Osteocyte (in vitro differentiated cells): ENCODE data around the gene GGT6. TPM values are rescaled to one million over a fixed set of nuclear protein-coding genes. Genes with fewer than 3 reads are reported as not detected.

ENCODE experiments used
- DNase-seq: peaks from one replicate; pipeline ENCODE4 v3.0.0; 2021; ENCODE audit warnings: mixed read lengths; ENCODE audit not compliant: unreplicated experiment; ENCODE audit errors: extremely low spot score
- H3K27ac Mint-ChIP-seq: one replicate; pipeline ENCODE4 v1.8.0; 2021; ENCODE audit warnings: mild to moderate bottlenecking, mixed read lengths; ENCODE audit not compliant: unreplicated experiment
- H3K27me3 Mint-ChIP-seq: one replicate; pipeline ENCODE4 v1.8.0; 2021; ENCODE audit warnings: mixed read lengths; ENCODE audit not compliant: unreplicated experiment
- H3K36me3 Mint-ChIP-seq: one replicate; pipeline ENCODE4 v1.8.0; 2021; ENCODE audit warnings: mixed read lengths; ENCODE audit not compliant: unreplicated experiment
- H3K4me1 Mint-ChIP-seq: one replicate; pipeline ENCODE4 v1.8.0; 2021; ENCODE audit warnings: mixed read lengths; ENCODE audit not compliant: unreplicated experiment
- H3K4me3 Mint-ChIP-seq: one replicate; pipeline ENCODE4 v1.8.0; 2021; ENCODE audit warnings: mild to moderate bottlenecking, moderate library complexity, mixed read lengths; ENCODE audit not compliant: unreplicated experiment
- H3K9me3 Mint-ChIP-seq: one replicate; pipeline ENCODE4 v1.8.0; 2021; ENCODE audit warnings: mixed read lengths; ENCODE audit not compliant: unreplicated experiment
- total RNA-seq: library from RNA; stranded (reverse); gene quantifications from 2 replicates; pipeline ENCODE4 v1.2.1, GENCODE V29; 2021
- TF ChIP-seq, protein P1 (sequence below): fragments of 200-600 bp; sonication (generic); IDR thresholded peaks from 2 replicates; pipeline ENCODE4 v1.5.0; 2021; ENCODE audit warnings: antibody characterized with exemption, mild to moderate bottlenecking, moderate library complexity

The GGT6 gene
- total RNA-seq, 1 donor from 2014 or later = not detected

- Mint-ChIP-seq H3K27ac (no peak overlapping the region), H3K4me1 (no peaks in the 10 kb centered on the region), H3K36me3 (peaks cover 12% of the 10 kb centered on the region), H3K9me3 (no peaks in the 10 kb centered on the region), H3K4me3 (no peak overlapping the region), H3K27me3 (no peaks in the 10 kb centered on the region)
- TF ChIP-seq, protein P1, sequence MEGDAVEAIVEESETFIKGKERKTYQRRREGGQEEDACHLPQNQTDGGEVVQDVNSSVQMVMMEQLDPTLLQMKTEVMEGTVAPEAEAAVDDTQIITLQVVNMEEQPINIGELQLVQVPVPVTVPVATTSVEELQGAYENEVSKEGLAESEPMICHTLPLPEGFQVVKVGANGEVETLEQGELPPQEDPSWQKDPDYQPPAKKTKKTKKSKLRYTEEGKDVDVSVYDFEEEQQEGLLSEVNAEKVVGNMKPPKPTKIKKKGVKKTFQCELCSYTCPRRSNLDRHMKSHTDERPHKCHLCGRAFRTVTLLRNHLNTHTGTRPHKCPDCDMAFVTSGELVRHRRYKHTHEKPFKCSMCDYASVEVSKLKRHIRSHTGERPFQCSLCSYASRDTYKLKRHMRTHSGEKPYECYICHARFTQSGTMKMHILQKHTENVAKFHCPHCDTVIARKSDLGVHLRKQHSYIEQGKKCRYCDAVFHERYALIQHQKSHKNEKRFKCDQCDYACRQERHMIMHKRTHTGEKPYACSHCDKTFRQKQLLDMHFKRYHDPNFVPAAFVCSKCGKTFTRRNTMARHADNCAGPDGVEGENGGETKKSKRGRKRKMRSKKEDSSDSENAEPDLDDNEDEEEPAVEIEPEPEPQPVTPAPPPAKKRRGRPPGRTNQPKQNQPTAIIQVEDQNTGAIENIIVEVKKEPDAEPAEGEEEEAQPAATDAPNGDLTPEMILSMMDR = no peak
- no peak for DNase-seq
Measured at GRCh38 chr17:4540687-4541327, 19.6 kb downstream of the GGT6 start.

DNA sequence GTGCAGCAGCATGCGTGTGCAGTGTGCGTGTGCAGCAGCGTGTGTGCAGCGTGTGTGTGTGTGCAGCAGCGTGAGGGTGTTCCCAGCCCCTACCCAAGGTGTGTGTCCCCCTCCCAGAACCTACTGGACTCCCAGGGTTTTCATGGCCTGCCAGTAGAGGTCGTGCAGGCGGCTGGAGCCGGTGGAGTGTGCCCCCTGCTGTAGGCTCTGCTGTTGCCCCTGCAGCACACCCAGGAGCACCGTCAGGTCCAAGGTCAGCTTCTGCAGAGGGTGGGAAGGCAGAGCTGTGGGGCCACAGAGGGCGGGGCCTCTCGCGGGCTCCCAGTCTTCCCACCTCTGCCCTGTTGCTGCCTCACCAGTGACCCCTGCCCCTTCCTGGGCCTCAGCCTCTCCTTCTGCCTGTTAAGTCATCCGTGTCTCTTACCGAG lies 20.1 kb downstream of the GGT6 start:
- DNase-seq = no peak
- no peaks in the 10 kb centered on the region for H3K27me3 Mint-ChIP-seq
- peaks cover 12% of the 10 kb centered on the region for H3K36me3 Mint-ChIP-seq
- TF ChIP-seq, protein P1 = no peak
- no peaks in the 10 kb centered on the region for H3K9me3 Mint-ChIP-seq
- H3K4me3 Mint-ChIP-seq = no peak overlapping the region
- no peak overlapping the region for H3K27ac Mint-ChIP-seq
- H3K4me1 Mint-ChIP-seq = no peaks in the 10 kb centered on the region

- no peak for DNase-seq
- Mint-ChIP-seq H3K27ac (no peak overlapping the region), H3K4me1 (no peaks in the 10 kb centered on the region), H3K9me3 (no peaks in the 10 kb centered on the region), H3K36me3 (peaks cover 12% of the 10 kb centered on the region), H3K4me3 (no peak overlapping the region), H3K27me3 (no peaks in the 10 kb centered on the region)
- TF ChIP-seq, protein P1 = no peak
Measured at GRCh38 chr17:4539576-4540223, 20.7 kb downstream of the GGT6 start.

DNA sequence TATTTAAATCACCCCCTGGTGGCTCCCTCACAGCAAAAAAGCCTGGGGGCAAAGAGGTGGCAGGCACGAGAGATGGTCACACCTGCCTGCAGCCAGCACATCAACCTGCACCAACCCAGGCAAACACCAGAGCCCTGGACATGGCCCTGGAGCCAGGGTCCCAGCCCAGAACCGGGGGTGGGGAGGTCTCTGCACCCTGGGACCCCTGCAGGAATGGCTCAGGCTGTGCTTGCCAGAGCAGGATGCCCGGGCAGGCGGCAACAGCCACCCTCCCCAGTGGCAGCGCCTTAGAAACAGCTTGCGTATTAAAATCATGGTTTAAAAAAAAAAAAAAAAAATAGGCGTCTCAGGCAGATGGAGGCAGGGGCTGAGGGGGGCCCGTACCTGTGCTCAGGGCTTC lies 21.4 kb downstream of the GGT6 start:
- TF ChIP-seq, protein P1 = no peak
- H3K4me3 Mint-ChIP-seq = no peak overlapping the region
- H3K27ac Mint-ChIP-seq = no peak overlapping the region
- H3K36me3 Mint-ChIP-seq = peaks cover 12% of the 10 kb centered on the region
- H3K4me1 Mint-ChIP-seq = peaks cover 2% of the 10 kb centered on the region
- H3K27me3 Mint-ChIP-seq = no peaks in the 10 kb centered on the region
- H3K9me3 Mint-ChIP-seq = no peaks in the 10 kb centered on the region
- no peak for DNase-seq

DNA sequence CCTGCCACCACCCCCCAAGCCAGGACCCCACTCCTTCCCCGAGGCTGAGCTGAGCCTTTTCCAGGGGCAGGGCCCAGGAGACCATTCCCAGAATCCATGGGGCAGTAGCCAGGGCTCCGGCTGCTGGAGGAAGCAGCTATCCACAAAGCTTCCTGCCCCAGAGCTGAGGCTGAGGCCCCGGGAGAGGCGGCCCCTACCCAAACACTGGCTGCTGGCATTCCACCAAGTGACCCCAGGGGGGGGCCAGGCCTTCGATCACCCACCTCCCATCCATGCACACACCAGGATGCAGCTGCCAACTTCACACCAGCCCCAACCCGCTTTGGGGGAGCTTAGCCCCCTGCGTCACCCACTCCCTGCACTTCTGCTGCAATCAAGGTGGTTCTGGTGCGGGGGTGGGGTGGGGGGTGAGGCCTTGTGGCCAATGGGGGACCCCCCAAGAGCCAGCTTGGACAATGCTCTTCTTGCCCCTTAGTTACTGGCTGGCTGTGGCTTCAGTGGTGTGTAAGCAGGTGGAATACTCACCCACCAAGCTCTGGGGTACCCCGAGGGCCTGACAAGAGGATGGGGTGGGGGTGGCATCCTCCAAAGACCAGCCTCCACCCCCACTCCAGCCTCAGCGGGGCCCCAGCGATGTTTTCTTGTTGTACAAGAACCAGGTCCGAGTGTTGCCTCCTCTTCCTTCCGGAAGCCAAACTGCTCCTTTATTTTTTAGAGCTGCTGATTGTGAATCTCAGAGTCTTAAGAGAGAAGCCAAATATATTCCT lies 22.0 kb downstream of the GGT6 start:
- Mint-ChIP-seq H3K27ac (no peak overlapping the region), H3K4me3 (no peak overlapping the region), H3K27me3 (no peaks in the 10 kb centered on the region), H3K36me3 (peaks cover 12% of the 10 kb centered on the region), H3K4me1 (peaks cover 2% of the 10 kb centered on the region), H3K9me3 (no peaks in the 10 kb centered on the region)
- no peak for DNase-seq
- TF ChIP-seq, protein P1 = no peak
